22Rv1 (cell line): ENCODE data around the gene CDC42BPG.

Experiments used
- H3K27ac ChIP-seq: fragments of 450-650 bp; 2 replicates; pipeline ENCODE4 v1.5.1; 2017
- CTCF ChIP-seq: fragments of 450-650 bp; IDR thresholded peaks from 2 replicates; pipeline ENCODE4 v1.5.1; 2017; ENCODE audit warnings: mild to moderate bottlenecking
- ZFX ChIP-seq: fragments of 450-650 bp; IDR thresholded peaks from 2 replicates; pipeline ENCODE4 v1.6.1; 2017; ENCODE audit warnings: antibody characterized with exemption, borderline replicate concordance

The CDC42BPG gene

GRCh38 chr11:64799623-64800302 lies 44.7 kb downstream of the CDC42BPG start:
- no peak overlapping the region for H3K27ac ChIP-seq
- no peak for TF ChIP-seq ZFX

- no peak overlapping the region for H3K27ac ChIP-seq
These were observed 45.2 kb downstream of the CDC42BPG start for GRCh38 chr11:64799256-64799622.

GRCh38 chr11:64796757-64797541 lies 47.5 kb downstream of the CDC42BPG start:
- TF ChIP-seq ZFX: no peak
- TF ChIP-seq CTCF: no peak
- no peak overlapping the region for H3K27ac ChIP-seq

More at GRCh38 chr11:64799256-64799622, 45.2 kb downstream of the CDC42BPG start:
- TF ChIP-seq CTCF (no peak), ZFX (no peak)

DNA sequence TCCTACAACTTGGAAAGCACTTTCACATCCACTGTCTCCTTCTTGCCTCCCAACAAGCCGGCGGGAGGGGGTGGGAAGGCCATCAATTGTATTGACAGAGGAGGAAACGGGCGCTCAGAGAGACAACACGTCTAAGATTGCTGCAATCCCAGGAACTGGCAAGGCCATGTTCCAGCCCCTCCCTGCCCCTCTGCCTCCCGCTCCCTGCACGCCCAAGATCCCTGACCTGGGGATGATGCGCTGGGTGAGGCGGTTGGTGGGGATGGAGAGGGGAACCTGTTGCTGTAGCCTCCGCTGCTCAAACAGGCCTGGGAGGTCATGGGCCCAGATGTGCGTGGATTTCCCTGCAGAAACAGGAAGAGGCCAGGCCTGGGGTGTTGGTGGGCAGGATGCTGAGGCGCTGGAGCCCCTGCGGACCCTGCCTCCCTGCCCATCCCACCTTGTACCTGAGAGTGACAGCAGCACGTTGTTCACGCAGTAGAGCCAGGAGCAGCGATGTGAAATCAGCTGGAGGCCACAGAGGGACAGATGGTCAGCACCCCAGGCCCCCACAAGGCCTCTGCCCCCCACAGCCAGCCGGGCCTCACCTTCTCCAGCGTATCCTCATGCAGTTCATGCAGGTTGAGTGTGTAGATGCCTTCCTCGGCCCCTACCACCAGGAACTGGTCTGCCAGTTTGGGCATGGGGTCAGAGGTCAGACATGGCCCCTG lies 48.3 kb downstream of the CDC42BPG start:
- no peak overlapping the region for H3K27ac ChIP-seq
- TF ChIP-seq CTCF: no peak

- TF ChIP-seq CTCF: no peak
- TF ChIP-seq ZFX: no peak
- no peak overlapping the region for H3K27ac ChIP-seq
These were observed 49.9 kb downstream of the CDC42BPG start for GRCh38 chr11:64794526-64794925.

GRCh38 chr11:64793271-64794160 lies 50.9 kb downstream of the CDC42BPG start:
- no peak overlapping the region for H3K27ac ChIP-seq
- TF ChIP-seq ZFX (no peak), CTCF (no peak)

DNA sequence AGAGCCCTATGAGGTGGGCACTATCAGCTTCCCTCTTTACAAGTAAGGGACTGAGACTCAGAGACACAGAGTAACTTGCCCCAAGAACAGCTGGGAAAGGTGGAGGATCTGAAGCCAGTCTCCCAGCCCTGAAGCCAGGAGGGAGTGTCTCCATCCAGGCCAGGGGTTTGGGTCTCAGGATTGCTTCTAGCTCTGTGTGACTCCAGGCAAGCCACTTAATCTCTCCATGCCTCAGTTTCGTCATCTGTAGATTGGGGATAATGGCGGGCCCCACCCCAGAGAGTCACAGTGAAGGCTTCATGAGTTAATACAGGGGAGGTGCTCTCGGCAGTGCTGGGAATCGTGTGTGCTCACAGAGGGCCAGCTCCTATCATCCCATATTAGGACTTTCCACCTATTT lies 52.0 kb downstream of the CDC42BPG start:
- no peak overlapping the region for H3K27ac ChIP-seq
- TF ChIP-seq ZFX (no peak), CTCF (no peak)
